Tibial artery (tissue), 4 donors: ENCODE data around the gene BSND.

Source experiments
- DNase-seq, 2 donors: peaks; one replicate each; pipeline ENCODE4 v3.0.0-alpha.2; 2019
- H3K27ac ChIP-seq, 2 donors: fragments of 200-600 bp; sonication (generic) in 1 of 2; 1 replicate in 1 of 2; 2 replicates in 1 of 2; pipeline ENCODE4 v1.5.1; 2018 to 2019; ENCODE audit warnings: mild to moderate bottlenecking in 1 of 2
- H3K27me3 ChIP-seq, 2 donors: fragments of 200-600 bp; sonication (generic) in 1 of 2; one replicate each; pipeline versions ENCODE4 v1.5.1 to v1.6.0; 2016 to 2019
- H3K36me3 ChIP-seq, 3 donors: fragments of 200-600 bp; sonication (generic) in 2 of 3; one replicate each; pipeline ENCODE4 v1.5.1; 2016 to 2019; ENCODE audit warnings: mild to moderate bottlenecking in 2 of 3
- H3K4me1 ChIP-seq, 4 donors: fragments of 200-600 bp; sonication (generic) in 2 of 4; 1 replicate in 3 of 4; 2 replicates in 1 of 4; pipeline ENCODE4 v1.5.1; 2016 to 2019
- H3K4me3 ChIP-seq, 2 donors: fragments of 200-600 bp; sonication (generic) in 1 of 2; 1 replicate in 1 of 2; 2 replicates in 1 of 2; pipeline ENCODE4 v1.5.1; 2018 to 2019; ENCODE audit warnings: mild to moderate bottlenecking in 2 of 2
- H3K9me3 ChIP-seq, 3 donors: fragments of 200-600 bp; sonication (generic) in 1 of 3; one replicate each; pipeline ENCODE4 v1.5.1; 2016 to 2019
- intact Hi-C: fragments of 100-400 bp; cut with DNase I; formaldehyde crosslinking; loops from one replicate; pipeline ENCODE4 v1.15.0; 2023; ENCODE audit warnings: low total_unique reads
- TF ChIP-seq, protein P1 (sequence below), 2 experiments: fragments of 200-600 bp in 1 of 2; fragments of 450-650 bp in 1 of 2; IDR thresholded peaks; one replicate each; pipeline ENCODE4 v1.5.1; 2017 to 2019; ENCODE audit warnings: antibody characterized with exemption in 2 of 2, mild to moderate bottlenecking in 1 of 2, moderate library complexity in 1 of 2

BSND gene

DNA sequence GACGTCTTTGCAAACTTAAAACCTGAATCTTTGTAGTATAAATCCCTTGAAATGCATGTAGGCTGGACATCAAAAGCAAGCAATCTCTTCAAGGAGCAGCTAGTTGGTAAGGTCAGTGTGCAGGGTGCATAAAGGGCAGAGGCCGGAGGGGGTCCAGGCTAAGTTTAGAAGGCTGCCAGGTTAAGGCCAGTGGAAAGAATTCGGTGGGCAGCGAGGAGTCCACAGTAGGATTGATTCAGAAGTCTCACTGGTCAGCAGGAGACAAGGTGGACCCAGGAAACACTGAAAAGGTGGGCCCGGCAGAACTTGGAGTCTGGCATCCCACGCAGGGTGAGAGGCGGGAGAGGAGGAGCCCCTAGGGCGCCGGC, 40.2 kb downstream of the BSND start:
- Histone ChIP-seq H3K27ac (no peak overlapping the region), H3K9me3 (no peaks in the 10 kb centered on the region), H3K4me1 (peaks cover 0 to 23% (median 11%) of the 10 kb centered on the region in 4 donors), H3K36me3 (no peaks in the 10 kb centered on the region), H3K27me3 (peaks cover 0 to 74% of the 10 kb centered on the region in 2 donors), H3K4me3 (peak overlapping the region in 1 of 2 donors; percentile 27)
- intact Hi-C loops = no loop called here
- no peak for DNase-seq
- TF ChIP-seq, protein P1, sequence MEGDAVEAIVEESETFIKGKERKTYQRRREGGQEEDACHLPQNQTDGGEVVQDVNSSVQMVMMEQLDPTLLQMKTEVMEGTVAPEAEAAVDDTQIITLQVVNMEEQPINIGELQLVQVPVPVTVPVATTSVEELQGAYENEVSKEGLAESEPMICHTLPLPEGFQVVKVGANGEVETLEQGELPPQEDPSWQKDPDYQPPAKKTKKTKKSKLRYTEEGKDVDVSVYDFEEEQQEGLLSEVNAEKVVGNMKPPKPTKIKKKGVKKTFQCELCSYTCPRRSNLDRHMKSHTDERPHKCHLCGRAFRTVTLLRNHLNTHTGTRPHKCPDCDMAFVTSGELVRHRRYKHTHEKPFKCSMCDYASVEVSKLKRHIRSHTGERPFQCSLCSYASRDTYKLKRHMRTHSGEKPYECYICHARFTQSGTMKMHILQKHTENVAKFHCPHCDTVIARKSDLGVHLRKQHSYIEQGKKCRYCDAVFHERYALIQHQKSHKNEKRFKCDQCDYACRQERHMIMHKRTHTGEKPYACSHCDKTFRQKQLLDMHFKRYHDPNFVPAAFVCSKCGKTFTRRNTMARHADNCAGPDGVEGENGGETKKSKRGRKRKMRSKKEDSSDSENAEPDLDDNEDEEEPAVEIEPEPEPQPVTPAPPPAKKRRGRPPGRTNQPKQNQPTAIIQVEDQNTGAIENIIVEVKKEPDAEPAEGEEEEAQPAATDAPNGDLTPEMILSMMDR (IDR thresholded peaks at IDR 0.05) = no peak

DNA sequence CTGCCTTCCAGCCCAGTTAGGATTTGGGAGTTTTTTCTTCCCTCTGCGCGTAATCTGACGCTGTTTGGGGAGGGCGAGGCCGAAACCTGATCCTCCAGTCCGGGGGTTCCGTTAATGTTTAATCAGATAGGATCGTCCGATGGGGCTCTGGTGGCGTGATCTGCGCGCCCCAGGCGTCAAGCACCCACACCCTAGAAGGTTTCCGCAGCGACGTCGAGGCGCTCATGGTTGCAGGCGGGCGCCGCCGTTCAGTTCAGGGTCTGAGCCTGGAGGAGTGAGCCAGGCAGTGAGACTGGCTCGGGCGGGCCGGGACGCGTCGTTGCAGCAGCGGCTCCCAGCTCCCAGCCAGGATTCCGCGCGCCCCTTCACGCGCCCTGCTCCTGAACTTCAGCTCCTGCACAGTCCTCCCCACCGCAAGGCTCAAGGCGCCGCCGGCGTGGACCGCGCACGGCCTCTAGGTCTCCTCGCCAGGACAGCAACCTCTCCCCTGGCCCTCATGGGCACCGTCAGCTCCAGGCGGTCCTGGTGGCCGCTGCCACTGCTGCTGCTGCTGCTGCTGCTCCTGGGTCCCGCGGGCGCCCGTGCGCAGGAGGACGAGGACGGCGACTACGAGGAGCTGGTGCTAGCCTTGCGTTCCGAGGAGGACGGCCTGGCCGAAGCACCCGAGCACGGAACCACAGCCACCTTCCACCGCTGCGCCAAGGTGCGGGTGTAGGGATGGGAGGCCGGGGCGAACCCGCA, 40.8 kb downstream of the BSND start, which contains the start of gene PCSK9:
Gene PCSK9 (plus strand): TSS at position 207 of the 741 bp plus-strand sequence. CDS start 290 bp downstream, at position 497.
- peak in 1 of 2 donors; percentile 58 for DNase-seq
- Histone ChIP-seq H3K4me3 (peak within 1 kb of the TSS in 1 of 2 donors; percentile 27), H3K9me3 (no peaks in the 10 kb centered on the region), H3K36me3 (no peaks in the 10 kb centered on the region), H3K27ac (no peak within 1 kb of the TSS), H3K4me1 (peaks cover 0 to 23% (median 11%) of the 10 kb centered on the region in 4 donors), H3K27me3 (peaks cover 0 to 68% of the 10 kb centered on the region in 2 donors)
- TF ChIP-seq, protein P1 (IDR thresholded peaks at IDR 0.05) = no peak
- intact Hi-C loops = no loop called here

DNA sequence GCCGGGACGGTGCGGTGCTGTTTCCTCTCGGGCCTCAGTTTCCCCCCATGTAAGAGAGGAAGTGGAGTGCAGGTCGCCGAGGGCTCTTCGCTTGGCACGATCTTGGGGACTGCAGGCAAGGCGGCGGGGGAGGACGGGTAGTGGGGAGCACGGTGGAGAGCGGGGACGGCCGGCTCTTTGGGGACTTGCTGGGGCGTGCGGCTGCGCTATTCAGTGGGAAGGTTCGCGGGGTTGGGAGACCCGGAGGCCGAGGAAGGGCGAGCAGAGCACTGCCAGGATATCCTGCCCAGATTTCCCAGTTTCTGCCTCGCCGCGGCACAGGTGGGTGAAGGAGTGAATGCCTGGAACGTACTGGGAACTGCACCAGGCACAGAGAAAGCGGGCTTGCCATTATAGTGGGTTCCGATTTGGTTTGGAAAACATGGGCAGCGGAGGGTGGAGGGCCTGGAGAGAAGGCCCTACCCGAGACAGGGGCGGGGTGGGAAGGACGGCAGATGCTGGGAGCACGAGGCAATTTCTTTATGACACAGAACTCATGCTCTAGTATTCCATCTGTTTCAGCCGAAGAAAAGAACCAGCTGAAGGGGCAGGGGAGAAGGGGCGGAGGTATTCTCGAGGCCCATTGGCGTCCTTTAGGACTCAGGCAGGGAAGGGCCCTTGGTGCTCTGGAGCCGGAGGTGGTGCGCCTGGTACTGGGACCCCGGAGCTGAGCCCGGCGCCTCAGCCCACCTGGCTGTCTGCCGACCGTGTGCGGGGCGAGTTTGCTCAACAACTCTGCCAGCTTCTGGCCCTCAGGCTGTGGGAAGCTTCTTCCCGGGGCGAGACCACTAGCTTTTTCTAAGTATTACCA, 41.6 kb downstream of the BSND start:
- DNase-seq = peak in 1 of 2 donors; percentile 35
- Histone ChIP-seq H3K36me3 (no peaks in the 10 kb centered on the region), H3K27me3 (peaks cover 0 to 60% of the 10 kb centered on the region in 2 donors), H3K27ac (no peak overlapping the region), H3K4me1 (peaks cover 0 to 23% (median 11%) of the 10 kb centered on the region in 4 donors), H3K4me3 (peak overlapping the region in 1 of 2 donors; percentile 27), H3K9me3 (no peaks in the 10 kb centered on the region)
- intact Hi-C loops = no loop called here
- TF ChIP-seq, protein P1 (IDR thresholded peaks at IDR 0.05) = no peak

DNA sequence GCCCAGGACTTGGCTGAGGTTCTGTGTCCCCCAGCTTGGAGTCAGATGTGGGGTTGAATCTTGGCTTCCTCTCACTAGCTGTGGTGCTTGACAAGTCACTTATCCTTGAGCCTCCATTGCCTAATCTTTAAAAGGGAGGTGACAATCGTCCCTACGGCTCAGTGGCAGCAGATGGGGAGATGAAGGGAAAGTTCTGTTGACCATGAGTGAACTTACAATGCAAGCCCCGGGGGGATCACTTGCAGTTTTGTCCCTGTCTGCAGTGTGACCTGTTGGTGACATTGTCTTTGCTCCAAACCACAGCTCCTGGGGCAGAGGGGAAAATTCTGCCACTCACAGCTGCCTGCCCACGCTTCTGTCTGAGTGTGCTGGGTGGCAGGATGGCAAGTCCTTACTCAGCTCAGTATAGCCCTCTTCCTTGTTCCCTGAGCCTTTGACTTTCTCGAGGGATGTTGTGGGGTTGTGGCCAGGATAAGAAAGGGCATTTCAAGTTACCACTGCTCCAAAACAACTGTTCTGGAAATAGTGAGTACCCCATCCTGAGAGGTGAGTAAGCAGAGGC, 42.3 kb downstream of the BSND start:
- intact Hi-C loops = no loop called here
- Histone ChIP-seq H3K4me3 (no peak overlapping the region), H3K36me3 (no peaks in the 10 kb centered on the region), H3K4me1 (peaks cover 0 to 23% (median 11%) of the 10 kb centered on the region in 4 donors), H3K27ac (no peak overlapping the region), H3K9me3 (no peaks in the 10 kb centered on the region), H3K27me3 (peaks cover 0 to 55% of the 10 kb centered on the region in 2 donors)
- peak in 1 of 2 donors; percentile 23 for DNase-seq
- TF ChIP-seq, protein P1 (IDR thresholded peaks at IDR 0.05) = no peak

DNA sequence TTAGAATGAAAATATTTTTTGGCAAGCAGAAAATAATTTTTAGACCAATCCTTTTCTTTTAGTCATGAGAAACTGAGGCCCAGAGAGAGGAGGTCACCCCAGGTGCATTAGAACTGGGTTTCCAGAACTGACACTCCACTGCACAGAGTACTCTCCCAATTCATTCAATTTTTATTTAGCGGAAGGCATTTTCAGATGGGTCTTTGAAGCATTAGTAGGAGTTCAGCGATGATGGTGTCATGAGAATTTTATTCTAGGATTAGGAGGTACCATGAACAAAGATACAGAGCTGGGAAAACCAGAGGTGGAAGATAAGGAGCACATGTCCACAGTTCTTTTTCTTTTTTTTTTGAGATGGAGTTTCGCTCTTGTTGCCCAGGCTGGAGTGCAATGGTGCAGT, 42.9 kb downstream of the BSND start:
- no peak for DNase-seq
- H3K4me3 ChIP-seq = no peak overlapping the region
- H3K9me3 ChIP-seq = no peaks in the 10 kb centered on the region
- intact Hi-C loops = no loop called here
- no peaks in the 10 kb centered on the region for H3K36me3 ChIP-seq
- peaks cover 0 to 23% (median 11%) of the 10 kb centered on the region in 4 donors for H3K4me1 ChIP-seq
- no peak overlapping the region for H3K27ac ChIP-seq
- TF ChIP-seq, protein P1 (IDR thresholded peaks at IDR 0.05) = no peak
- peaks cover 0 to 49% of the 10 kb centered on the region in 2 donors for H3K27me3 ChIP-seq
